Neural cell (in vitro differentiated cells): ENCODE data around the gene MRPL21. TPM values are rescaled to one million over a fixed set of nuclear protein-coding genes. Genes with fewer than 3 reads are reported as not detected.

Experiments used
- H2AFZ ChIP-seq: fragments of 200-600, 300-800 bp; sonication (generic), shearing (Covaris generic); 2 replicates; pipeline ENCODE4 v1.6.0; 2014; ENCODE audit warnings: low read depth, mild to moderate bottlenecking, antibody characterized with exemption, low read length, moderate library complexity
- H3F3A ChIP-seq: fragments of 200-600 bp; shearing (Covaris generic); 2 replicates; pipeline ENCODE4 v1.6.1; 2016; ENCODE audit warnings: mild to moderate bottlenecking, moderate library complexity, mixed read lengths, antibody characterized with exemption, low read length; ENCODE audit not compliant: insufficient read depth, poor library complexity, severe bottlenecking
- H3K27ac ChIP-seq: fragments of 200-600, 300-800 bp; sonication (generic), shearing (Covaris generic); 2 replicates; pipeline ENCODE4 v1.5.1; 2014; ENCODE audit warnings: mild to moderate bottlenecking, low read length, moderate library complexity
- H3K27me3 ChIP-seq: fragments of 300-800, 200-600 bp; sonication (generic), shearing (Covaris generic); 2 replicates; pipeline ENCODE4 v1.6.0; 2014; ENCODE audit warnings: mild to moderate bottlenecking, low read depth, low read length, moderate library complexity; ENCODE audit not compliant: insufficient read depth
- H3K36me3 ChIP-seq: fragments of 300-800, 200-600 bp; sonication (generic), shearing (Covaris generic); 2 replicates; pipeline ENCODE4 v1.5.1; 2014; ENCODE audit warnings: mild to moderate bottlenecking, antibody characterized with exemption, low read length, moderate library complexity; ENCODE audit not compliant: insufficient read depth
- H3K4me2 ChIP-seq: fragments of 300-800, 200-600 bp; sonication (generic), shearing (Covaris generic); 2 replicates; pipeline ENCODE4 v1.6.0; 2014; ENCODE audit warnings: mild to moderate bottlenecking, low read length
- H3K4me3 ChIP-seq: fragments of 300-800, 200-600 bp; sonication (generic), shearing (Covaris generic); 2 replicates; pipeline ENCODE4 v1.5.1; 2014; ENCODE audit warnings: mild to moderate bottlenecking, low read length, moderate library complexity
- H3K79me2 ChIP-seq: fragments of 200-600 bp; shearing (Covaris generic); replicated peaks from 2 replicates; pipeline ENCODE4 v1.6.0; 2014; ENCODE audit warnings: mild to moderate bottlenecking, low read length, moderate library complexity; ENCODE audit not compliant: insufficient read depth
- H3K9ac ChIP-seq: fragments of 300-800, 200-600 bp; sonication (generic), shearing (Covaris generic); 2 replicates; pipeline ENCODE4 v1.6.1; 2016; ENCODE audit warnings: mild to moderate bottlenecking, low read length, mixed read lengths
- H3K9me2 ChIP-seq: fragments of 200-600 bp; shearing (Covaris generic); 2 replicates; pipeline ENCODE4 v1.6.1; 2016; ENCODE audit warnings: mild to moderate bottlenecking, low read length, mixed read lengths; ENCODE audit not compliant: insufficient read depth
- H3K9me3 ChIP-seq: fragments of 200-600, 300-800 bp; sonication (generic), shearing (Covaris generic); 2 replicates; pipeline ENCODE4 v1.6.1; 2016; ENCODE audit warnings: mild to moderate bottlenecking, mixed run types, low read length, moderate library complexity, mixed read lengths
- H4K20me1 ChIP-seq: fragments of 200-600 bp; shearing (Covaris generic); 2 replicates; pipeline ENCODE4 v1.6.1; 2016; ENCODE audit warnings: mild to moderate bottlenecking, mixed run types; ENCODE audit not compliant: insufficient read depth
- EP300 ChIP-seq: fragments of 450-650 bp; conservative IDR thresholded peaks from 2 replicates; pipeline ENCODE4 v1.6.1; 2014; ENCODE audit warnings: antibody characterized with exemption, mild to moderate bottlenecking, moderate library complexity; ENCODE audit not compliant: poor library complexity, severe bottlenecking
- EZH2 ChIP-seq: fragments of 200-600, 300-800 bp; shearing (Covaris generic), sonication (generic); IDR thresholded peaks from 2 replicates; pipeline ENCODE4 v1.6.1; 2014; ENCODE audit warnings: antibody characterized with exemption, low read length, borderline replicate concordance, mild to moderate bottlenecking; ENCODE audit not compliant: insufficient read depth, poor library complexity, severe bottlenecking
- MXI1 ChIP-seq: fragments of 450-650 bp; conservative IDR thresholded peaks from 2 replicates; pipeline ENCODE4 v1.6.1; 2014; ENCODE audit warnings: antibody characterized with exemption, mild to moderate bottlenecking; ENCODE audit not compliant: poor library complexity, severe bottlenecking
- POLR2AphosphoS5 ChIP-seq: IDR thresholded peaks from 2 replicates; pipeline ENCODE4 v1.6.1; 2012
- RAD21 ChIP-seq: fragments of 450-650 bp; conservative IDR thresholded peaks from 2 replicates; pipeline ENCODE4 v1.6.1; 2014; ENCODE audit warnings: antibody characterized with exemption, mild to moderate bottlenecking, moderate library complexity
- SMC3 ChIP-seq: fragments of 450-650 bp; conservative IDR thresholded peaks from 2 replicates; pipeline ENCODE4 v1.6.1; 2014; ENCODE audit warnings: antibody characterized with exemption, mild to moderate bottlenecking, moderate library complexity; ENCODE audit not compliant: poor library complexity
- TAF1 ChIP-seq: IDR thresholded peaks from 2 replicates; pipeline ENCODE4 v1.6.1; 2012; ENCODE audit warnings: low read depth
- polyA plus RNA-seq: library from polyadenylated mRNA; depleted of rRNA; stranded (reverse); fragments of >200 nt; gene quantifications from 2 replicates; pipeline ENCODE4 v1.2.3, GENCODE V29; 2014
- TF ChIP-seq, protein P1 (sequence below): fragments of 450-650 bp; IDR thresholded peaks from 2 replicates; pipeline ENCODE4 v1.5.1; 2014; ENCODE audit warnings: antibody characterized with exemption, mild to moderate bottlenecking, moderate library complexity; ENCODE audit not compliant: poor library complexity, severe bottlenecking
- TF ChIP-seq, protein P2 (sequence below): IDR thresholded peaks from 2 replicates; pipeline ENCODE4 v1.6.1; 2012; ENCODE audit warnings: borderline replicate concordance

Gene MRPL21
- polyA plus RNA-seq, 1 donor from 2014 or later: 139 TPM

DNA sequence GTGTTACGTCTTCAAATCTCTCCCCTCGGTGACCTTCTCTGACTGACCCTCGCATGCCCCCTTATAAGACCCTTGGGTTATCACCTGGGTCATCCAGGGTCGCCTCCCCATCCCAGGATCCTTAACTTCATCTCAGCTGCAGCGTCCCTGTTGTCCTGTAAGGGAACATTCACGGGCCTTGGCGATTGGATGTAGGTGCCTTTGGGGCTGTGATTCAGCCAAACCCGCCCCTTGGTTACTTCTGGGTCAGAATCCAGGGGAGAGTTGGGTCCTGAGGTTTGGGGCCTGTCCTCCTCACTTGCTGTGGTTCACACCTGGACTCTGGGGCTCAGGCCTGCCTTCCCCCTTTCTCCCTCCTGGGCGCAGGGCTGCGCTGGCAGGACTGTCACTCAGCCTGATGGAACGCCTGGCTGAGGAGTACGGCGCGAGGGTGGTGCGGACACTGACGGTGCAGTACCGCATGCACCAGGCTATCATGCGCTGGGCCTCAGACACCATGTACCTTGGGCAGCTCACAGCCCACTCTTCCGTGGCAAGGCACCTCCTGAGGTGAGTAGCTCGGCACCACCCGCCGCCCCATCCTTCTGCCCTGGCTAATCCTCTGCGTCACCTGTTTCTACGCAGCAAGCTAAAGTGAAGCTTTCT lies 29.4 kb upstream of the MRPL21 start:
- H3K27ac ChIP-seq: no peak overlapping the region
- no peaks in the 10 kb centered on the region for H3K79me2 ChIP-seq
- H3K9me3 ChIP-seq: no peaks in the 10 kb centered on the region
- H3K4me2 ChIP-seq: no peak overlapping the region
- H3K27me3 ChIP-seq: no peaks in the 10 kb centered on the region
- no peaks in the 10 kb centered on the region for H3F3A ChIP-seq
- TF ChIP-seq SMC3 (no peak), EP300 (no peak), POLR2AphosphoS5 (no peak), RAD21 (no peak), EZH2 (no peak), TAF1 (no peak), MXI1 (no peak)
- TF ChIP-seq, protein P1, sequence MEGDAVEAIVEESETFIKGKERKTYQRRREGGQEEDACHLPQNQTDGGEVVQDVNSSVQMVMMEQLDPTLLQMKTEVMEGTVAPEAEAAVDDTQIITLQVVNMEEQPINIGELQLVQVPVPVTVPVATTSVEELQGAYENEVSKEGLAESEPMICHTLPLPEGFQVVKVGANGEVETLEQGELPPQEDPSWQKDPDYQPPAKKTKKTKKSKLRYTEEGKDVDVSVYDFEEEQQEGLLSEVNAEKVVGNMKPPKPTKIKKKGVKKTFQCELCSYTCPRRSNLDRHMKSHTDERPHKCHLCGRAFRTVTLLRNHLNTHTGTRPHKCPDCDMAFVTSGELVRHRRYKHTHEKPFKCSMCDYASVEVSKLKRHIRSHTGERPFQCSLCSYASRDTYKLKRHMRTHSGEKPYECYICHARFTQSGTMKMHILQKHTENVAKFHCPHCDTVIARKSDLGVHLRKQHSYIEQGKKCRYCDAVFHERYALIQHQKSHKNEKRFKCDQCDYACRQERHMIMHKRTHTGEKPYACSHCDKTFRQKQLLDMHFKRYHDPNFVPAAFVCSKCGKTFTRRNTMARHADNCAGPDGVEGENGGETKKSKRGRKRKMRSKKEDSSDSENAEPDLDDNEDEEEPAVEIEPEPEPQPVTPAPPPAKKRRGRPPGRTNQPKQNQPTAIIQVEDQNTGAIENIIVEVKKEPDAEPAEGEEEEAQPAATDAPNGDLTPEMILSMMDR: no peak
- TF ChIP-seq, protein P2, sequence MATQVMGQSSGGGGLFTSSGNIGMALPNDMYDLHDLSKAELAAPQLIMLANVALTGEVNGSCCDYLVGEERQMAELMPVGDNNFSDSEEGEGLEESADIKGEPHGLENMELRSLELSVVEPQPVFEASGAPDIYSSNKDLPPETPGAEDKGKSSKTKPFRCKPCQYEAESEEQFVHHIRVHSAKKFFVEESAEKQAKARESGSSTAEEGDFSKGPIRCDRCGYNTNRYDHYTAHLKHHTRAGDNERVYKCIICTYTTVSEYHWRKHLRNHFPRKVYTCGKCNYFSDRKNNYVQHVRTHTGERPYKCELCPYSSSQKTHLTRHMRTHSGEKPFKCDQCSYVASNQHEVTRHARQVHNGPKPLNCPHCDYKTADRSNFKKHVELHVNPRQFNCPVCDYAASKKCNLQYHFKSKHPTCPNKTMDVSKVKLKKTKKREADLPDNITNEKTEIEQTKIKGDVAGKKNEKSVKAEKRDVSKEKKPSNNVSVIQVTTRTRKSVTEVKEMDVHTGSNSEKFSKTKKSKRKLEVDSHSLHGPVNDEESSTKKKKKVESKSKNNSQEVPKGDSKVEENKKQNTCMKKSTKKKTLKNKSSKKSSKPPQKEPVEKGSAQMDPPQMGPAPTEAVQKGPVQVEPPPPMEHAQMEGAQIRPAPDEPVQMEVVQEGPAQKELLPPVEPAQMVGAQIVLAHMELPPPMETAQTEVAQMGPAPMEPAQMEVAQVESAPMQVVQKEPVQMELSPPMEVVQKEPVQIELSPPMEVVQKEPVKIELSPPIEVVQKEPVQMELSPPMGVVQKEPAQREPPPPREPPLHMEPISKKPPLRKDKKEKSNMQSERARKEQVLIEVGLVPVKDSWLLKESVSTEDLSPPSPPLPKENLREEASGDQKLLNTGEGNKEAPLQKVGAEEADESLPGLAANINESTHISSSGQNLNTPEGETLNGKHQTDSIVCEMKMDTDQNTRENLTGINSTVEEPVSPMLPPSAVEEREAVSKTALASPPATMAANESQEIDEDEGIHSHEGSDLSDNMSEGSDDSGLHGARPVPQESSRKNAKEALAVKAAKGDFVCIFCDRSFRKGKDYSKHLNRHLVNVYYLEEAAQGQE: no peak
- H3K36me3 ChIP-seq: peaks cover 4% of the 10 kb centered on the region
- no peak overlapping the region for H3K4me3 ChIP-seq
- no peaks in the 10 kb centered on the region for H4K20me1 ChIP-seq
- H3K9ac ChIP-seq: no peak overlapping the region
- H2AFZ ChIP-seq: no peak overlapping the region
- H3K9me2 ChIP-seq: no peaks in the 10 kb centered on the region

DNA sequence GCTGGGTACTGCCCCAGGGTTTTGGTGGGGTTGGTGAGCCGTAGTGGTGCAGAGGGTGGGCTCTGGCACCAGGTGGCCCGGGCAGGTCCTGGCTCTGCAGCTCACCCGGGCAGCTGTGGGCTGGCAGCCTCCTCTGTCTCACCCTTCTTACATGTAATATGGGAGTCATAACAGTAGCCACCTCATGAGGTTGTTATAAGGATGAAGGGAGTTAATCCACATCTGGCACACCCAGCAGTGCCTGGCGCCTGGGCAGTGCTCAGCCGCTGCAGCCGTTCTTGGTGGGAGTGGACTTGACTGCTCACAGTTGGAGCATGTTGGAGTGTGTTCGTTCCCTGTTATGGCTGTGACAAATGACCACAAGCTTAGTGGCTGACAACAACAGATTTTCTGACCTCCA lies 28.7 kb upstream of the MRPL21 start:
- no peak overlapping the region for H3K9ac ChIP-seq
- H3K79me2 ChIP-seq: no peaks in the 10 kb centered on the region
- no peaks in the 10 kb centered on the region for H4K20me1 ChIP-seq
- no peaks in the 10 kb centered on the region for H3K27me3 ChIP-seq
- no peak overlapping the region for H3K4me2 ChIP-seq
- H3F3A ChIP-seq: no peaks in the 10 kb centered on the region
- no peak overlapping the region for H3K4me3 ChIP-seq
- no peak overlapping the region for H2AFZ ChIP-seq
- no peak overlapping the region for H3K27ac ChIP-seq
- no peak for TF ChIP-seq EZH2
- H3K9me2 ChIP-seq: no peaks in the 10 kb centered on the region
- H3K36me3 ChIP-seq: peaks cover 8% of the 10 kb centered on the region
- no peaks in the 10 kb centered on the region for H3K9me3 ChIP-seq

DNA sequence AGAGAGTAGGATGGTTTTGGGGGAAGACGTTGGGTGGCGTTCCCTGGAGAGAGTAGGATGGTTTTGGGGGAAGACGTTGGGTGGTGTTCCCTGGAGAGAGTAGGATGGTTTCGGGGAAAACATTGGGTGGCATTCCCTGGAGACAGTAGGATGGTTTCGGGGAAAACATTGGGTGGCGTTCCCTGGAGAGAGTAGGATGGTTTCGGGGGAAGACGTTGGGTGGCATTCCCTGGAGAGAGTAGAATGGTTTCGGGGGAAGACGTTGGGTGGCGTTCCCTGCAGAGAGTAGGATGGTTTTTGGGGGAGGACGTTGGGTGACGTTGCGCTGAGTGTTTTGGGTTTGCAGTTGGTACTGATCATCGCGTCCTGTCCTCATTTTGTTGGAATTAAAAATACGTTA lies 28.3 kb upstream of the MRPL21 start:
- no peaks in the 10 kb centered on the region for H3K27me3 ChIP-seq
- TF ChIP-seq TAF1 (no peak), MXI1 (no peak), EZH2 (no peak), POLR2AphosphoS5 (no peak), SMC3 (no peak)
- TF ChIP-seq, protein P1: no peak
- H3K9me2 ChIP-seq: no peaks in the 10 kb centered on the region
- H3K79me2 ChIP-seq: no peaks in the 10 kb centered on the region
- H3K4me2 ChIP-seq: no peak overlapping the region
- H3K27ac ChIP-seq: no peak overlapping the region
- no peak overlapping the region for H3K4me3 ChIP-seq
- peaks cover 8% of the 10 kb centered on the region for H3K36me3 ChIP-seq
- H4K20me1 ChIP-seq: no peaks in the 10 kb centered on the region
- H3K9ac ChIP-seq: no peak overlapping the region
- H2AFZ ChIP-seq: no peak overlapping the region
- H3F3A ChIP-seq: no peaks in the 10 kb centered on the region
- no peaks in the 10 kb centered on the region for H3K9me3 ChIP-seq
